H9 (cell line): ENCODE results near the gene LRIT1. TPM values are rescaled to one million over a fixed set of nuclear protein-coding genes. Genes with fewer than 3 reads are reported as not detected.

Experiments used
- DNase-seq: peaks from one replicate; pipeline ENCODE4 v3.0.0-alpha.2; 2017
- H2AFZ ChIP-seq: one replicate; pipeline ENCODE4 v1.6.1; 2013; ENCODE audit warnings: mild to moderate bottlenecking, low read length, control low read depth, moderate library complexity
- H2AK5ac ChIP-seq: 2 replicates; pipeline ENCODE4 v1.6.1; 2013; ENCODE audit warnings: low read length, control low read depth, mixed read lengths; ENCODE audit not compliant: insufficient read length
- H2BK120ac ChIP-seq: one replicate; pipeline ENCODE4 v1.6.1; 2013; ENCODE audit warnings: low read depth, mild to moderate bottlenecking, low read length, control low read depth, inconsistent platforms; ENCODE audit not compliant: poor library complexity, severe bottlenecking
- H2BK12ac ChIP-seq: 2 replicates; pipeline ENCODE4 v1.6.1; 2013; ENCODE audit warnings: low read length, control low read depth, mixed read lengths, low read depth; ENCODE audit not compliant: insufficient read length
- H2BK15ac ChIP-seq: 2 replicates; pipeline ENCODE4 v1.6.1; 2013; ENCODE audit warnings: low read depth, low read length, control low read depth
- H2BK20ac ChIP-seq: one replicate; pipeline ENCODE4 v1.6.1; 2013; ENCODE audit warnings: low read depth, mild to moderate bottlenecking, low read length, control low read depth, inconsistent platforms; ENCODE audit not compliant: poor library complexity, severe bottlenecking
- H2BK5ac ChIP-seq: 2 replicates; pipeline ENCODE4 v1.6.1; 2013; ENCODE audit warnings: low read length, control low read depth, mixed read lengths; ENCODE audit not compliant: insufficient read length
- H3K14ac ChIP-seq: 2 replicates; pipeline ENCODE4 v1.6.1; 2013; ENCODE audit warnings: low read length, control low read depth; ENCODE audit not compliant: insufficient read depth
- H3K18ac ChIP-seq: 2 replicates; pipeline ENCODE4 v1.6.1; 2013; ENCODE audit warnings: low read depth, mild to moderate bottlenecking, mixed read lengths, low read length, control low read depth; ENCODE audit not compliant: insufficient read length
- H3K23ac ChIP-seq: 2 replicates; pipeline ENCODE4 v1.6.1; 2013; ENCODE audit warnings: low read length, control low read depth, mixed read lengths, low read depth; ENCODE audit not compliant: insufficient read length
- H3K23me2 ChIP-seq: 2 replicates; pipeline ENCODE4 v1.6.1; 2013; ENCODE audit warnings: low read depth, mild to moderate bottlenecking, mixed read lengths, low read length, control low read depth; ENCODE audit not compliant: insufficient read length, poor library complexity, severe bottlenecking
- H3K27ac ChIP-seq: 2 replicates; pipeline ENCODE4 v1.5.1; 2013; ENCODE audit warnings: low read length, control low read depth, mixed read lengths, low read depth; ENCODE audit not compliant: insufficient read length
- H3K27me3 ChIP-seq: 2 replicates; pipeline ENCODE4 v1.6.1; 2013; ENCODE audit warnings: low read length, control low read depth, inconsistent platforms; ENCODE audit not compliant: insufficient read depth
- H3K4ac ChIP-seq: 2 replicates; pipeline ENCODE4 v1.6.1; 2013; ENCODE audit warnings: low read depth, mild to moderate bottlenecking, control low read depth, inconsistent platforms, low read length, moderate library complexity
- H3K4me1 ChIP-seq: 2 replicates; pipeline ENCODE4 v1.6.1; 2013; ENCODE audit warnings: low read length, control low read depth, inconsistent platforms; ENCODE audit not compliant: insufficient read depth
- H3K4me2 ChIP-seq: 2 replicates; pipeline ENCODE4 v1.6.1; 2013; ENCODE audit warnings: low read length, control low read depth, mixed read lengths; ENCODE audit not compliant: insufficient read length, insufficient read depth
- H3K56ac ChIP-seq: 2 replicates; pipeline ENCODE4 v1.6.1; 2013; ENCODE audit warnings: low read depth, mild to moderate bottlenecking, mixed read lengths, low read length, control low read depth; ENCODE audit not compliant: insufficient read length
- H3K79me1 ChIP-seq: 2 replicates; pipeline ENCODE4 v1.6.1; 2013; ENCODE audit warnings: low read depth, mild to moderate bottlenecking, moderate library complexity, low read length, control low read depth, inconsistent platforms; ENCODE audit not compliant: insufficient read depth, poor library complexity, severe bottlenecking
- H3K79me2 ChIP-seq: 2 replicates; pipeline ENCODE4 v1.6.1; 2013; ENCODE audit warnings: low read length, control low read depth, inconsistent platforms; ENCODE audit not compliant: insufficient read depth
- H3K9ac ChIP-seq: 2 replicates; pipeline ENCODE4 v1.6.1; 2013; ENCODE audit warnings: low read length, control low read depth, mixed read lengths; ENCODE audit not compliant: insufficient read length; ENCODE audit errors: extremely low read depth
- H3K9me3 ChIP-seq: one replicate; pipeline ENCODE4 v1.6.1; 2013; ENCODE audit warnings: low read depth, low read length, inconsistent platforms; ENCODE audit not compliant: control insufficient read depth
- H3T11ph ChIP-seq: one replicate; pipeline ENCODE4 v1.6.1; 2013; ENCODE audit warnings: mild to moderate bottlenecking, low read length, control low read depth, inconsistent platforms
- H4K20me1 ChIP-seq: one replicate; pipeline ENCODE4 v1.6.1; 2013; ENCODE audit not compliant: control insufficient read depth, insufficient read length, insufficient read depth
- H4K5ac ChIP-seq: 2 replicates; pipeline ENCODE4 v1.6.1; 2013; ENCODE audit warnings: low read depth, mild to moderate bottlenecking, mixed read lengths, low read length, control low read depth; ENCODE audit not compliant: insufficient read length
- H4K8ac ChIP-seq: replicated peaks from 2 replicates; pipeline ENCODE4 v1.6.1; 2013; ENCODE audit warnings: low read length, control low read depth, mixed read lengths, low read depth; ENCODE audit not compliant: insufficient read length
- H4K91ac ChIP-seq: 2 replicates; pipeline ENCODE4 v1.6.1; 2013; ENCODE audit warnings: low read depth, mild to moderate bottlenecking, moderate library complexity, mixed read lengths, low read length, control low read depth; ENCODE audit not compliant: insufficient read length
- H3K27ac Mint-ChIP-seq, 3 experiments: 2 replicates in 2 of 3; 3 replicates in 1 of 3; pipeline ENCODE4 v1.8.0; 2020 to 2021; ENCODE audit warnings: mixed read lengths in 3 of 3, mild to moderate bottlenecking in 1 of 3, moderate library complexity in 1 of 3
- H3K27me3 Mint-ChIP-seq: 2 replicates; pipeline ENCODE4 v1.8.0; 2021; ENCODE audit warnings: low read depth, mild to moderate bottlenecking, moderate library complexity, mixed read lengths
- H3K36me3 Mint-ChIP-seq, 3 experiments: 2 replicates in 2 of 3; 3 replicates in 1 of 3; pipeline ENCODE4 v1.8.0; 2020 to 2021; ENCODE audit warnings: low read depth in 3 of 3, mixed read lengths in 3 of 3; ENCODE audit not compliant: insufficient read depth in 1 of 3
- H3K4me1 Mint-ChIP-seq, 2 experiments: 2 replicates each; pipeline ENCODE4 v1.8.0; 2020; ENCODE audit warnings: mixed read lengths in 2 of 2
- H3K4me3 Mint-ChIP-seq, 2 experiments: 2 replicates in 1 of 2; 3 replicates in 1 of 2; pipeline ENCODE4 v1.8.0; 2020 to 2021; ENCODE audit warnings: mild to moderate bottlenecking in 2 of 2, mixed read lengths in 2 of 2, moderate library complexity in 1 of 2
- H3K9me3 Mint-ChIP-seq, 2 experiments: 2 replicates in 1 of 2; 3 replicates in 1 of 2; pipeline ENCODE4 v1.8.0; 2020; ENCODE audit warnings: mild to moderate bottlenecking in 2 of 2, mixed read lengths in 2 of 2, moderate library complexity in 1 of 2
- WGBS: extraction: QIAGEN DNeasy Blood & Tissue Kit; methylation state at CpG from one replicate; pipeline ENCODE4 v1.1.7; 2013; ENCODE audit warnings: missing lambda C conversion rate, low lambda C conversion rate, mixed read lengths; ENCODE audit not compliant: insufficient read length; ENCODE audit errors: extremely low coverage; 5-methylcytosine and 5-hydroxymethylcytosine counted together
- total RNA-seq: library from RNA; stranded (reverse); gene quantifications from 2 replicates; pipeline ENCODE4 v1.2.1, GENCODE V29; 2021
- TF ChIP-seq, protein P1 (sequence below): fragments of 200-600 bp; sonication (generic); conservative IDR thresholded peaks from 3 replicates; pipeline ENCODE4 v1.8.0; 2021; ENCODE audit warnings: antibody characterized with exemption, mild to moderate bottlenecking

Gene LRIT1
- total RNA-seq, 1 experiment from 2014 or later = not detected

- no peak overlapping the region for H4K91ac ChIP-seq
- no peak overlapping the region for H2AK5ac ChIP-seq
- no peaks in the 10 kb centered on the region for H4K20me1 ChIP-seq
- H3K79me1 ChIP-seq = no peaks in the 10 kb centered on the region
- Mint-ChIP-seq H3K4me1 (no peaks in the 10 kb centered on the region), H3K9me3 (no peaks in the 10 kb centered on the region), H3K36me3 (no peaks in the 10 kb centered on the region; a peak in 1 of 7 replicates), H3K27me3 (peaks cover 39% of the 10 kb centered on the region), H3K27ac (no peak overlapping the region), H3K4me3 (no peak overlapping the region)
- no peak overlapping the region for H3K14ac ChIP-seq
- H3T11ph ChIP-seq = no peak overlapping the region
- H3K18ac ChIP-seq = no peak overlapping the region
- WGBS = no CpG with 5 or more reads among the region's 4 CpGs
- H3K4me2 ChIP-seq = no peak overlapping the region
- H2AFZ ChIP-seq = no peak overlapping the region
- no peak overlapping the region for H3K4ac ChIP-seq
- no peaks in the 10 kb centered on the region for H3K23me2 ChIP-seq
- no peak overlapping the region for H3K27ac ChIP-seq
- TF ChIP-seq, protein P1, sequence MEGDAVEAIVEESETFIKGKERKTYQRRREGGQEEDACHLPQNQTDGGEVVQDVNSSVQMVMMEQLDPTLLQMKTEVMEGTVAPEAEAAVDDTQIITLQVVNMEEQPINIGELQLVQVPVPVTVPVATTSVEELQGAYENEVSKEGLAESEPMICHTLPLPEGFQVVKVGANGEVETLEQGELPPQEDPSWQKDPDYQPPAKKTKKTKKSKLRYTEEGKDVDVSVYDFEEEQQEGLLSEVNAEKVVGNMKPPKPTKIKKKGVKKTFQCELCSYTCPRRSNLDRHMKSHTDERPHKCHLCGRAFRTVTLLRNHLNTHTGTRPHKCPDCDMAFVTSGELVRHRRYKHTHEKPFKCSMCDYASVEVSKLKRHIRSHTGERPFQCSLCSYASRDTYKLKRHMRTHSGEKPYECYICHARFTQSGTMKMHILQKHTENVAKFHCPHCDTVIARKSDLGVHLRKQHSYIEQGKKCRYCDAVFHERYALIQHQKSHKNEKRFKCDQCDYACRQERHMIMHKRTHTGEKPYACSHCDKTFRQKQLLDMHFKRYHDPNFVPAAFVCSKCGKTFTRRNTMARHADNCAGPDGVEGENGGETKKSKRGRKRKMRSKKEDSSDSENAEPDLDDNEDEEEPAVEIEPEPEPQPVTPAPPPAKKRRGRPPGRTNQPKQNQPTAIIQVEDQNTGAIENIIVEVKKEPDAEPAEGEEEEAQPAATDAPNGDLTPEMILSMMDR = no peak
- DNase-seq = no peak
- H2BK5ac ChIP-seq = no peak overlapping the region
- no peak overlapping the region for H4K8ac ChIP-seq
- H3K56ac ChIP-seq = no peak overlapping the region
- H3K27me3 ChIP-seq = no peaks in the 10 kb centered on the region; the same call in 1 of the 2 replicates
- H3K23ac ChIP-seq = no peak overlapping the region
- H4K5ac ChIP-seq = no peak overlapping the region
- no peak overlapping the region for H2BK15ac ChIP-seq
- H3K4me1 ChIP-seq = no peaks in the 10 kb centered on the region
- H3K79me2 ChIP-seq = no peaks in the 10 kb centered on the region
- no peak overlapping the region for H3K9ac ChIP-seq
- no peaks in the 10 kb centered on the region for H3K9me3 ChIP-seq
- H2BK12ac ChIP-seq = no peak overlapping the region
- H2BK120ac ChIP-seq = no peak overlapping the region
- H2BK20ac ChIP-seq = no peak overlapping the region
These were observed 13.5 kb downstream of the LRIT1 start for GRCh38 chr10:84227810-84228209.
